Uterus (tissue), 2 donors: ENCODE data around the gene PHF3.

Source experiments
- CTCF ChIP-seq, 4 experiments: fragments of 200-600 bp in 2 of 4; fragments of 450-650 bp in 2 of 4; sonication (generic) in 2 of 4; IDR thresholded peaks; one replicate each; pipeline ENCODE4 v1.5.1; 2016 to 2019; ENCODE audit warnings: antibody characterized with exemption in 4 of 4, mild to moderate bottlenecking in 2 of 4, moderate library complexity in 1 of 4
- POLR2A ChIP-seq, 2 donors: fragments of 450-650 bp; IDR thresholded peaks; one replicate each; pipeline ENCODE4 v1.6.1; 2016; ENCODE audit warnings: antibody characterized with exemption in 2 of 2, mild to moderate bottlenecking in 1 of 2, moderate library complexity in 1 of 2

GRCh38 chr6:63652980-63653379 is 17.4 kb downstream of the PHF3 start:
- TF ChIP-seq POLR2A (IDR thresholded peaks at IDR 0.05) (no peak), CTCF (IDR thresholded peaks at IDR 0.05) (no peak)
